Activated CD4-positive, alpha-beta T cell treated with anti-CD3 and anti-CD28 coated beads, Interleukin-2, amount 10 ng/mL, durations not matched to agents 24 days and 14 days (primary cell): ENCODE data around the gene BRMS1. TPM values are rescaled to one million over a fixed set of nuclear protein-coding genes. Genes with fewer than 3 reads are reported as not detected.
"Not testable (repeated sequence)": the region's sequence is repeated elsewhere in the genome, so short reads cannot be mapped to it uniquely, and the experiment has no call there.

Experiments
- DNase-seq: peaks from one replicate; pipeline ENCODE4 v3.0.0; 2022
- H3K27ac Mint-ChIP-seq: one replicate; pipeline ENCODE4 v1.8.0; 2022; ENCODE audit warnings: mild to moderate bottlenecking, mixed read lengths
- H3K27me3 Mint-ChIP-seq: one replicate; pipeline ENCODE4 v1.8.0; 2022; ENCODE audit warnings: mixed read lengths
- H3K36me3 Mint-ChIP-seq: one replicate; pipeline ENCODE4 v1.8.0; 2022; ENCODE audit warnings: low read depth, mild to moderate bottlenecking, mixed read lengths
- H3K4me1 Mint-ChIP-seq: one replicate; pipeline ENCODE4 v1.8.0; 2021; ENCODE audit warnings: mixed read lengths
- H3K4me3 Mint-ChIP-seq: one replicate; pipeline ENCODE4 v1.8.0; 2022; ENCODE audit warnings: mild to moderate bottlenecking, moderate library complexity, mixed read lengths
- H3K9me3 Mint-ChIP-seq: one replicate; pipeline ENCODE4 v1.8.0; 2021; ENCODE audit warnings: mixed read lengths
- intact Hi-C: fragments of 100-400 bp; cut with micrococcal nuclease; formaldehyde crosslinking; loops from one replicate; pipeline ENCODE4 v1.15.1; 2023
- total RNA-seq: library from RNA; stranded (reverse); gene quantifications from 2 replicates; pipeline ENCODE4 v1.2.3, GENCODE V29; 2022

Gene BRMS1
- total RNA-seq, 1 donor from 2014 or later, result 55.6 TPM

DNA sequence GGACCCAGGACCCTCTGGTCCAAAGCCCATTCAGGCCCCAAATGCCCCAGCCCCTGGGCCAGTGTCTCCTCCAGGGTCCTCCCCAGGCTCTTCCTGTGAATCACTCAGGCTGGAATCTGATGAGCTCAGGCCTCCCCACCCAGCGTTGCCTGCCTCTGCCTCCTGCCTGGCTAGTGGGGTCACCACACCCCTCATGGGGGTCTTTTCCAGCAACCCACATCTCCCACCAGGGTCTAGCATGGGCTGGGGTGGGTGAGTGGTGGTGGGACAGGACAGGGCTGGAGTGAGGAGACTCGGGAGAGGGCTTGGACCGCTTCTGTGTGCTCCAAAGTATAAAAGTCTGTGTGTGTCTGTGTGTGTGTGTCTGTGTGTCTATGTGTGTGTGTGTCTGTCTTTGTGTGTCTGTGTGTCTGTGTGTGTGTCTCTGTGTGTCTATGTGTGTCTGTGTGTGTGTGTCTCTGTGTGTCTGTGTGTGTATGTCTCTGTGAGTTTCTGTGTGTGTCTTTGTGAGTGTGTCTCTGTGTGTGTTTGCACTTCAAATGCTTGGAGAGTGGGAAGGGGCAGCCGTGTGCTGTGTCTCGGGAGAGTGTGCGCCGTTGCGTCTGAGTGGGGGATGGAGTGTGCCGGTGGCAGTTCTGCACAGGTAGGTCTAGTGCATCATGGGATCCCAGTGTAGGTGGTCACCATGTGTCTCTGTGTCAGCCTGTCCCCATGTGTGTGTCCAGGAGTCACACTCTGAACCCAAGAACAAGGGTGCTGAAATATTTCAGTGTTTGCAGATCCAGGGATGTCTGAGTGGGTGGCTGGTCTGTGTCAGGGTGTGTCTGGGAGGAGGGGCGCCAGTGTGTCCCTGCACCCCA is 17.5 kb downstream of the BRMS1 start:
- H3K36me3 Mint-ChIP-seq, result no peaks in the 10 kb centered on the region

GRCh38 chr11:66326261-66327111 is 18.4 kb downstream of the BRMS1 start:
- peaks cover 37% of the 10 kb centered on the region for H3K4me1 Mint-ChIP-seq
- peak; percentile 86 for DNase-seq
- peak overlapping the region; percentile 83 for H3K27ac Mint-ChIP-seq
- no peaks in the 10 kb centered on the region for H3K9me3 Mint-ChIP-seq
- intact Hi-C loops, result no loop called here
- H3K36me3 Mint-ChIP-seq, result no peaks in the 10 kb centered on the region
- peak overlapping the region; percentile 48 for H3K4me3 Mint-ChIP-seq
- no peaks in the 10 kb centered on the region for H3K27me3 Mint-ChIP-seq

More for the DNA sequence above, 17.5 kb downstream of the BRMS1 start:
- peak overlapping the region; percentile 15 for H3K4me3 Mint-ChIP-seq
- intact Hi-C loops, result loop anchor here (1.0 kb wide), 3 partner anchors 15 to 105 kb away; partner anchors contain the start of gene YIF1A
- peak overlapping the region; percentile 72 for H3K27ac Mint-ChIP-seq
- peaks cover 37% of the 10 kb centered on the region for H3K4me1 Mint-ChIP-seq
- H3K27me3 Mint-ChIP-seq, result no peaks in the 10 kb centered on the region
- DNase-seq, result no peak
- H3K9me3 Mint-ChIP-seq, result no peaks in the 10 kb centered on the region

DNA sequence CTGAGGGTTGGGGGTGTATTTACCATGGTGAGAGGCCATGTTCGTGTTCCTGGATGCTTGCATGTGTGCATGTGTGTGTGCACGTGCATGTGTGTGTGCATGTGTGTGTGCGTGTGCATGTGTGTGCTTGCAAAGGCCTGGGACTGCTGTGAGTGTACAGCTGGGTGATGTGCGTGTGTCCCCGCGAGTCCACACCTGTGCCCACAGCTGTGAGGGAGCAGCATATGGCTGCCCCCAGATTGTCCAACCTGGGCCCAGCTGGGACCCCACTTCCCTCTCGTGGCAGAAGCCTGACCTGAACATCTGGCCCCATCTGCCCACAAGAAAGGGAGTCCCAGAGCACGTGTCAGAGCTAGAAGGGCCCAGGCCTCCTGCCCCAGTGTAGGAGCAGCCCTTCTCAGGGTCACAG is 19.6 kb downstream of the BRMS1 start:
- Mint-ChIP-seq H3K4me1 (peaks cover 37% of the 10 kb centered on the region), H3K9me3 (no peaks in the 10 kb centered on the region), H3K36me3 (no peaks in the 10 kb centered on the region), H3K27ac (no peak overlapping the region), H3K27me3 (no peaks in the 10 kb centered on the region), H3K4me3 (no peak overlapping the region)
- DNase-seq, result no peak
- intact Hi-C loops, result no loop called here

- Mint-ChIP-seq H3K4me3 (no peak overlapping the region), H3K27ac (no peak overlapping the region), H3K36me3 (no peaks in the 10 kb centered on the region), H3K27me3 (no peaks in the 10 kb centered on the region), H3K4me1 (peaks cover 39% of the 10 kb centered on the region), H3K9me3 (no peaks in the 10 kb centered on the region)
- DNase-seq, result no peak
- intact Hi-C loops, result no loop called here
These were observed 20.2 kb downstream of the BRMS1 start for GRCh38 chr11:66324664-66325063.

GRCh38 chr11:66323684-66324083 is 21.2 kb downstream of the BRMS1 start:
- no peak overlapping the region for H3K4me3 Mint-ChIP-seq
- no peak for DNase-seq
- no peaks in the 10 kb centered on the region for H3K27me3 Mint-ChIP-seq
- H3K36me3 Mint-ChIP-seq, result no peaks in the 10 kb centered on the region
- no peaks in the 10 kb centered on the region for H3K9me3 Mint-ChIP-seq
- intact Hi-C loops, result no loop called here
- H3K27ac Mint-ChIP-seq, result no peak overlapping the region
- peaks cover 45% of the 10 kb centered on the region for H3K4me1 Mint-ChIP-seq

DNA sequence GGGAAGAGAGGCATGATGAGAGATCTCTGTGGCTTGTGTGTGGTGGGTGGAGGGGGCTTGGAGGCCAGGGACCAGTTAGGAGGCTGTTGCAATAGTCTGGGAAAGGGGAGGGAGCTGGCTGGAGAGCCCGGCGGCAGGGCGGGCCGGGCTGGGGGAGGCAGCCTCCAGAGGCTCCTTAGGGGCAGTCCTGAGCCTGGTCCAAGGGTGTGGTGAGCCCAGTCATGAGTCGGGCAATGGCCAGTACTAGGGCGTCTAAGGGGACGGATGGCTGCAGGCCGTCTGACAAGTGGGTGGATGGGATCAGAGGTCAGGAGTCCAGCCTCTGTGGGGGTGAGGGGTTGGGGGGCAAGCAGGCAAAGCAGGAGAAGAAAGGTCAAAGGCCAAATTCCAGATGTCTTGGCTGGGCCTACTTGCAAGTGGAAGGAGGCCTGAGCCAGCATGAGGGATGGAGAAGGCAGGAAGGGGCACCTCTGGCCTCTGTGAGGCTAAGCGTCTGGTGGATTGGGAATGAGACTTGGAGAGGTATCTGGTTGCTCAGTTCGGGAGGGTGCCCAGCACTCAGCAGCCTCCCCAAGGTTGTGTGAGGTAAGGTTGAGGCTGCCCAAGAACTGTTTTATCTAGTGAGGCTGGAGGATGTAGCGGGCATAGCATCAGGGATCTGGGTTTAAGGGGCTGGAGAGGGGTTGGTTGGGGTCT is 22.0 kb downstream of the BRMS1 start:
- intact Hi-C loops, result no loop called here
- DNase-seq, result no peak
- no peaks in the 10 kb centered on the region for H3K36me3 Mint-ChIP-seq
- H3K27me3 Mint-ChIP-seq, result no peaks in the 10 kb centered on the region
- H3K4me1 Mint-ChIP-seq, result peaks cover 45% of the 10 kb centered on the region
- no peak overlapping the region for H3K4me3 Mint-ChIP-seq
- no peak overlapping the region for H3K27ac Mint-ChIP-seq
- H3K9me3 Mint-ChIP-seq, result no peaks in the 10 kb centered on the region

GRCh38 chr11:66321606-66322005 is 23.3 kb downstream of the BRMS1 start:
- Mint-ChIP-seq H3K36me3 (no peaks in the 10 kb centered on the region), H3K9me3 (no peaks in the 10 kb centered on the region), H3K27ac (no peak overlapping the region), H3K4me1 (peaks cover 41% of the 10 kb centered on the region), H3K4me3 (no peak overlapping the region), H3K27me3 (no peaks in the 10 kb centered on the region)
- intact Hi-C loops, result no loop called here
- no peak for DNase-seq

- H3K4me3 Mint-ChIP-seq, H3K27me3 Mint-ChIP-seq, H3K9me3 Mint-ChIP-seq, intact Hi-C loops, DNase-seq, H3K27ac Mint-ChIP-seq, H3K36me3 Mint-ChIP-seq: not testable (repeated sequence)
- peaks cover 34% of the 10 kb centered on the region for H3K4me1 Mint-ChIP-seq
These were observed 24.2 kb downstream of the BRMS1 start for GRCh38 chr11:66320748-66321147.

- H3K9me3 Mint-ChIP-seq, DNase-seq, H3K4me3 Mint-ChIP-seq, H3K36me3 Mint-ChIP-seq, intact Hi-C loops, H3K27ac Mint-ChIP-seq, H3K27me3 Mint-ChIP-seq: not testable (repeated sequence)
- H3K4me1 Mint-ChIP-seq, result peaks cover 34% of the 10 kb centered on the region
These were observed 24.6 kb downstream of the BRMS1 start for GRCh38 chr11:66320289-66320688.

DNA sequence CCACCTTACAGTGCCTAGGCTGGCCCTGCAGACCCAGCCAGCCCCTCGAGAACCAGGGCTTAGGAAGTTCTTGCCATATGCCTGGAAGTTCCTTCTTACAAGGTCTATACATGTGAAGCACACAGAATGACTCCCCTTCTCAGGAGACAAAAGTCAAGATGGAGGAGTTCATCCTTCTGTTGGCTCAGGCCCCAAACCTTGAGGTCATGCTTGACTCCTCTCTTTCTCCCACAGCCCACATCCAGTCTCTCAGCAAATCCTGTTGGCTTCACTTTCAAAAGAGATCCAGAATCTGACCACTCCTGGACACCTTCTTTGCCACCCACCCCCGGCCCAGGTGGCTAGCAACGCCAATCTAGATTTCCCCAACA is 26.3 kb downstream of the BRMS1 start:
- Mint-ChIP-seq H3K4me1 (peaks cover 35% of the 10 kb centered on the region), H3K36me3 (no peaks in the 10 kb centered on the region), H3K27ac (peak overlapping the region; percentile 34), H3K4me3 (peak overlapping the region; percentile 41), H3K9me3 (no peaks in the 10 kb centered on the region), H3K27me3 (peaks cover 3% of the 10 kb centered on the region)
- intact Hi-C loops, result no loop called here
- no peak for DNase-seq

GRCh38 chr11:66317723-66318599 is 26.9 kb downstream of the BRMS1 start:
- peaks cover 35% of the 10 kb centered on the region for H3K4me1 Mint-ChIP-seq
- no peaks in the 10 kb centered on the region for H3K36me3 Mint-ChIP-seq
- peaks cover 3% of the 10 kb centered on the region for H3K27me3 Mint-ChIP-seq
- intact Hi-C loops, result no loop called here
- H3K4me3 Mint-ChIP-seq, result peak overlapping the region; percentile 41
- no peaks in the 10 kb centered on the region for H3K9me3 Mint-ChIP-seq
- peak overlapping the region; percentile 63 for H3K27ac Mint-ChIP-seq
- peak; percentile 77 for DNase-seq

DNA sequence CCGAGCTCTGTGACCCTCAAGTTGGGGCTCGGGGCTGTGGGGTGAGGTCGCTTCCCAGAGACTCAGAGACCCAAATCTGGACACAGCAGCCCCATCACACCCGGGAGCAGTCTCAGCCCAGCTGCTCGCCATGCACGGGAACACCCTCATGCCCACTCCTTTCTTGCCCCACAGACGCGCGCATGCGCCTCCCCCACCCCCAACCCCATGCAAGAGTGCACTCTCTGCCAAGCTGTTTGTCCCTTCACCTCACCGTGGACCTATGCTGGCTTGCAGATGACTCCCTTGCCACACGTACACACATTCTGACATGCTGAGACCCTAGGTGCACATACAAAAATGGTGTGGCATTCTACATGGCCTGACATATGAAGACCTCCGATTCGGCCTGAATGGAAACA is 27.6 kb downstream of the BRMS1 start:
- Mint-ChIP-seq H3K27ac (peak overlapping the region; percentile 62), H3K9me3 (no peaks in the 10 kb centered on the region), H3K36me3 (no peaks in the 10 kb centered on the region), H3K4me1 (peaks cover 36% of the 10 kb centered on the region), H3K4me3 (peak overlapping the region; percentile 41), H3K27me3 (peaks cover 3% of the 10 kb centered on the region)
- intact Hi-C loops, result no loop called here
- no peak for DNase-seq

DNA sequence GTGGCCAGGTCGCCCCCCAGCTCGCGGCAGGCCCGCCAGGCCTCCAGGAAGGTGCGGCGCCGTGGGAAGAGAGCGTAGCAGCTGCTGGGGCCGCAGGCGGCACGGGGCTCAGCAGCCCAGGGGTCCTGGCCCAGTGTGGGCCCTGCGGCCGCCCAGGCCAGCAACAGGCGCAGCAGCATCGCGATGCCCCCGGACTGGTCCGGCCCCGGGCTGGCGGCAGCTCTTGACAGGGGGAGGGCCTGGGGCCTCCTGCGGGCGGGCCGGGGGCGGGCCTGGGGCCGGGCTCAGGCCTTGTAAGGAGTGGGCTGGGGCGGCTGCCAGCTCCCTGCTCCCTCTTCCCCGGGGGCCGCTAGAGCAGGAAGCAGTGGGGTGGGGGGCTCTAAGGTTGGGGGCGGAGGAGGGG is 28.1 kb downstream of the BRMS1 start, which contains the start of gene CD248:
CD248 (minus strand) TSS at position 196 of the 403 bp plus-strand sequence; CDS start at position 179, 17 bp downstream.
- Mint-ChIP-seq H3K36me3 (no peaks in the 10 kb centered on the region), H3K4me1 (peaks cover 39% of the 10 kb centered on the region), H3K4me3 (peak within 1 kb of the TSS; percentile 41), H3K9me3 (no peaks in the 10 kb centered on the region), H3K27ac (peak within 1 kb of the TSS; percentile 63), H3K27me3 (peaks cover 3% of the 10 kb centered on the region)
- intact Hi-C loops, result no loop called here
- no peak for DNase-seq
